Breast epithelium (tissue), 3 donors: ENCODE results near the gene MYBPH.

Source experiments
- CTCF ChIP-seq, 3 donors: fragments of 450-650 bp; IDR thresholded peaks; one replicate each; pipeline ENCODE4 v1.5.1; 2016 to 2017; ENCODE audit warnings: antibody characterized with exemption in 3 of 3, mild to moderate bottlenecking in 3 of 3, moderate library complexity in 3 of 3
- POLR2A ChIP-seq: fragments of 450-650 bp; IDR thresholded peaks from one replicate; pipeline ENCODE4 v1.6.1; 2016; ENCODE audit warnings: antibody characterized with exemption, mild to moderate bottlenecking, moderate library complexity
- POLR2AphosphoS5 ChIP-seq, 3 donors: sonication (generic); formaldehyde crosslinking; IDR thresholded peaks; one replicate each; pipeline ENCODE4 v1.6.1; 2017; ENCODE audit warnings: antibody characterized with exemption in 3 of 3

GRCh38 chr1:203186091-203186445 is 10.4 kb upstream of the MYBPH start:
- TF ChIP-seq CTCF (IDR thresholded peaks at IDR 0.05), result no peak
- no peak for TF ChIP-seq POLR2A
- no peak for TF ChIP-seq POLR2AphosphoS5 (IDR thresholded peaks at IDR 0.05)
